Stimulated activated CD4-positive, alpha-beta T cell treated with anti-CD3 and anti-CD28 coated beads, Interleukin-1b, Interleukin-23, amount 100 ng/mL, for 24 hours (primary cell): ENCODE measurements around the gene HOMER2.

Experiments used
- DNase-seq, 4 experiments: peaks; one replicate each; pipeline ENCODE4 v3.0.0-alpha.2; 2020; ENCODE audit warnings: low read depth in 4 of 4, low spot score in 1 of 4

Gene HOMER2

DNA sequence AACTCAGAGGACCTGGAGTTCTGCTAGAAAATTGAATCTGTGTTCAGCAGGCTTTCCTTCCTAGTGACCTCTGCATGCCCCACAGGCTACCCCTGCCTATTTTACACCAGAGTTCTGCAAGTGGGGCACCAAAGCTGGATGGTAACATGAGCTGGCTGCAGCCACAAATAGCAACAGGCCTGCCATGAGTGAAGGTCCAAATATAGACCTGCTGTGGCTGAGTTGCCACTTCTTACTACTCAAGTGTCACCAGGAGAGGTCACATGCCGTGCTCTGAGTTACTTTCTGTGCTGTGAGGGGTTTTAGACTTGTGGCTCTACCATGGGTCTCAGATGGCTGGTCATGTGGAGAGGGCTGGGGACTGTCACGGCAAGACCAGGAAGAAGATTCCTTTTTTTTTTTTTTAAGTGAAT is 146.5 kb downstream of the HOMER2 start, which contains the start of gene FSD2:
Gene FSD2 (minus strand): TSS at position 76 of the 413 bp plus-strand sequence. CDS start 18,679 bp downstream, outside the sequence.
- no peak for DNase-seq

DNA sequence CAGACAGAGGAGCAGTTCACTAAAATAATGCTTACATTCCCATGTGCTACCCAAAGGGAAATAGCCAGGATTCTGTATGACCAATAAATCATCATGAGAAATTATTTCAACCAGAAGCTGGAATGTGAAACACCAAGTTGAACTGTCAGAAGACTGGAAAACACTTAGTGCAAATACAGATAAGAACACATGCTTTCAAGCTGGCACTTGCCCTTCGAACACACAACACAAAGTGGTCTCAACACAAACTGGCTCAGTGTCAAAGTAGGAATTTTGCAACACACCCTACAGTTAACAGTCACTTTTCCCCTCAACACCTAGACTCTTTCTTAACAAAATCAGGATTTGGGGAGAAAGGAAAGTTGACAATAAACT is 148.0 kb downstream of the HOMER2 start:
- DNase-seq: no peak

DNA sequence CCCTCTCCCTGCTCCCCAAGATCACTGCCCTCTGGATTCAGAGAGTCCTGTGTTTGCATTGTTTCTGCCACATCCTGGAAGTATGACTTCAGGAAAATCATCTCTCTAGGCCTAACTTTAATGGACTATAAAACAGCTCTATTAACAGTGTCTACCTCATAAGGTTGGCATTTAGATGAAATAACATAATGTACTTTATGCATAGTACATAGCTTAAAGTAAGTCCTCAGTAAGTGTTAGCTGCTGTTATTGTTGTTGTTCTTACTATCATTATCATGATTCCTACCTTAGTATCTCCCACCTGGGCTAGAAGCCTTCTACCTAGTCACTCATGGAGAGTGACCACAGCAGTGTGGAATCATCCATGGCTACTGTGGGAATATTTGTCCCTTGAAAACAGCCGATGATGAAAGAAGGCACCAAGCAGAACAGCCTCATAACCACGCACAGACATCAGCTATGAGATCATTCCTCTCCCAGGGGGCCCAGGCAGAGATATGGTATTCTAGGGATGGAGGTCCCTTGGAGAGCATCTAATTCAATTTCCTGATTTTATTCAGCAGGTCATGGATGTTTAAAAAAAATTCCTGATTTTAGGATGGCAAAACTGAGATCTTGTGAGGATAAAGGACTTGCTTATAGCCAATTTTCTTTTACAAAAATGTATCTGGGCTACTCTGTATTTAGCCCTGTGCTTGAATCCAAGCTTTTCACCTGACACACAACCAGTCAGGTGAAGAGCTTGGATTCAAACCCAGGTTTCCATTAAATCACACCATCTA is 148.5 kb downstream of the HOMER2 start:
- DNase-seq: no peak

DNA sequence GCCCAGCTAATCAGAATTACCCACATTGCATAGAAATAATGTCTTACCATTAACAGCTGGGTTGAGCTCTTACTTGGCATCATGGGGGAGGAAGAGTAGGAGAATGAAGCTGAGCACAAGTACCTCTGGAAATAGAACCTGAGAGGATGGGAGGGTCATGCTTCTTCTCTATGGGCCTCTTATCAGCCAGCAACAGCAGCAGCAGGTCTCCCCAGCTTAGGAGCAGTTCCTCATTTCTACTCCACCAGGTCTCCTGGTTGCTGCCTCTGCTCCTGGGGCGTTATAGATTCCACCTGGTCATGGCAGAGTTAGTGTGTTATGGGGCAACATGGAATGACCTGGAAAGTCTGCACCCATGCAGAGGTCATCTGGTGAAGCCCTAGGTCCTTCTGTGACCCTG is 150.0 kb downstream of the HOMER2 start:
- no peak for DNase-seq

DNA sequence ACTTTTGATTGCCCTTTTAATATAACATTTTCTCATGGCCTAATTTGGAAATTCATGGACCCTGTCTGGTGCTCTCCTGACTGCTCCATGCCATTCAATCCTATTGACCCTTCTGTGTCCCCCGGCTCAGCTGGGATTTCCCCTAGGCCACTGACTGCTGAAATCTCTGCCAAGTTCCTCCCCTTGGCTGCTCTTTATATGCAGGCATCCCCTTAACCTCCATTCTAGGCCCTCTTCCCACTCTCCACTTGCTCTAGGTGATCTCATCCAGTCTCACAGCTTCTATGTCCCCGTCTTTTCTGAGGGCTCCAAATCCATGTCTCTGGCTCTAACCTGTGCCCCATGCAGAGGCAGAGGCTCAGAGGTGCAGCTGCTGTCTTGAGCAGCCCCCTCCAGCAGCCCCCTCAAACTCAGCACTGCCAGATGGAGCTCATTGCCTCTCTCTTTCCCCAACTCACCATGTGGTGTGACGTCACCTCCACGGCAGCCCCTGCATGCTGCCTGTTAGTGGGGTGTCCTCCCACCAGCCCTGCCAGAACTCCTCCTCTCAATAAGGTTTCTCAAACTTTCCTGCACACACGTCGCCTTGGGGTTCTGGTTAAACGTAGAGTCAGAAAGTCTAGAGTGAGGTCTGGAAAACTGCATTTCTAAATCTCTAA is 153.2 kb downstream of the HOMER2 start:
- no peak for DNase-seq
